GM12865 (cell line): ENCODE results near the gene POLR2E.

Source experiments
- DNase-seq: peaks from one replicate; pipeline ENCODE4 v3.0.0; 2010; ENCODE audit warnings: low read depth
- H3K4me3 ChIP-seq: 2 replicates; pipeline ENCODE4 v1.5.1; 2011; ENCODE audit warnings: mild to moderate bottlenecking, low read depth, low read length, control low read depth
- TF ChIP-seq, protein P1 (sequence below): IDR thresholded peaks from 2 replicates; pipeline ENCODE4 v1.5.1; 2011; ENCODE audit warnings: low read length, control low read depth, low read depth, inconsistent platforms; ENCODE audit not compliant: insufficient read depth; ENCODE audit errors: missing control alignments

Gene POLR2E

DNA sequence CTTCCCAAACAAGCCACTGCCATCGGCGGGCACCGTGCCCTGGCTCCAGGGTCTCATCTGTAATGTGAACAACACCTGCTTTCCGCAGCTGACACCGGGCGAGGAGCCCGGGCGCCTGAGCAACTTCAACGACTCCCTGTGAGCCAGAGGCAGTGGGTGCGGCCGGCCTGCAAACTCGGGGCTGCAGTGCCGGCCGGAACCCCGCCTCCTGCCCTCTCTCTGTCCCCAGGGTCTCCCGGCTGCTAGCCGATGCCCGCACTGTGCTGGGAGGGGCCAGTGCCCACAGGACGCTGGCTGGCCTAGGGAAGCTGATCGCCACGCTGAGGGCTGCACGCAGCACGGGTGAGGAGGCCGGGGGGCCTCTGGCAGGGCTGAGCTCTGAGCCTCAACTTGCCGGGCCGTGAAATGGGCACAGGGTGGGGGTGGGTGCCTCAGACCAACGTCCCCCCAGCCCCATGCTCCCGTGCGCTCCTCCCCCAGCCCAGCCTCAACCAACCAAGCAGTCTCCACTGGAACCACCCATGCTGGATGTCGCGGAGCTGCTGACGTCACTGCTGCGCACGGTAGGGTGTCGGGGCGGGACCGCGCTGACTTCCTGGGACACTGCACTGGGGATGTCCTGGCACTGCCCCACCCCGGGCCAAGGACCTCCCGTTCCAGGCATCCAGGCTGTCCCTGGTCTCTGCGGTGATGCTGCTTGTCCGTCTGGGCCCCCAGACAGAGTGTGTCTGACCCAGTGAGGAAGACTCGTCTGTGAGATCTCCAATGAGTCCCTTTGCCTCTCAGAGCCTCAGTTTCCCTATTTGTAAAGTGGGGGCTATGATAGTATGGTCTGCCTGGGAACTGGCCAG lies 53.1 kb downstream of the POLR2E start:
- TF ChIP-seq, protein P1, sequence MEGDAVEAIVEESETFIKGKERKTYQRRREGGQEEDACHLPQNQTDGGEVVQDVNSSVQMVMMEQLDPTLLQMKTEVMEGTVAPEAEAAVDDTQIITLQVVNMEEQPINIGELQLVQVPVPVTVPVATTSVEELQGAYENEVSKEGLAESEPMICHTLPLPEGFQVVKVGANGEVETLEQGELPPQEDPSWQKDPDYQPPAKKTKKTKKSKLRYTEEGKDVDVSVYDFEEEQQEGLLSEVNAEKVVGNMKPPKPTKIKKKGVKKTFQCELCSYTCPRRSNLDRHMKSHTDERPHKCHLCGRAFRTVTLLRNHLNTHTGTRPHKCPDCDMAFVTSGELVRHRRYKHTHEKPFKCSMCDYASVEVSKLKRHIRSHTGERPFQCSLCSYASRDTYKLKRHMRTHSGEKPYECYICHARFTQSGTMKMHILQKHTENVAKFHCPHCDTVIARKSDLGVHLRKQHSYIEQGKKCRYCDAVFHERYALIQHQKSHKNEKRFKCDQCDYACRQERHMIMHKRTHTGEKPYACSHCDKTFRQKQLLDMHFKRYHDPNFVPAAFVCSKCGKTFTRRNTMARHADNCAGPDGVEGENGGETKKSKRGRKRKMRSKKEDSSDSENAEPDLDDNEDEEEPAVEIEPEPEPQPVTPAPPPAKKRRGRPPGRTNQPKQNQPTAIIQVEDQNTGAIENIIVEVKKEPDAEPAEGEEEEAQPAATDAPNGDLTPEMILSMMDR = no peak
- DNase-seq = no peak
- no peak overlapping the region for H3K4me3 ChIP-seq

DNA sequence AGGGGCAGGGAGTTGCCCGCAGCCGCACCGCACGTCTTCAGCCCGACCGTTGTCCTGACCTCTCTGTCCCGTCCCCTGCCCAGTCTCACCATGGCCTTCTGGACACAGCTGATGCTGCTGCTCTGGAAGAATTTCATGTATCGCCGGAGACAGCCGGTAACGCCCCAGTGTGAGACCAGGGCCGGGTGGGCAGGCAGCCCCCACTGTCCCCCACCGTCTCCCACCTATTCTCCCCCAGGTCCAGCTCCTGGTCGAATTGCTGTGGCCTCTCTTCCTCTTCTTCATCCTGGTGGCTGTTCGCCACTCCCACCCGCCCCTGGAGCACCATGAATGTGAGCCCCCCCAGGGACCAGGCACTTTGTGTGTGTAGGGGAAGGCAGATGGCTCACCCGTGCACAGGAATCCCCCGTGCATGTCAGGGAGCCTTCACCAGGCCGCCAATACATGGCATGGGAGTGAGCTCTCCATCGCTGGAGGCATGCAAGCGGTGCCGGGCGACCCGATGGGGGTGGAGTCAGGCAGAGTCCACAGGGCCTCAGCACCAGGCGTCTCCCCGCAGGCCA lies 53.8 kb downstream of the POLR2E start:
- DNase-seq = no peak
- peak overlapping the region; percentile 73 for H3K4me3 ChIP-seq
- TF ChIP-seq, protein P1 = no peak

DNA sequence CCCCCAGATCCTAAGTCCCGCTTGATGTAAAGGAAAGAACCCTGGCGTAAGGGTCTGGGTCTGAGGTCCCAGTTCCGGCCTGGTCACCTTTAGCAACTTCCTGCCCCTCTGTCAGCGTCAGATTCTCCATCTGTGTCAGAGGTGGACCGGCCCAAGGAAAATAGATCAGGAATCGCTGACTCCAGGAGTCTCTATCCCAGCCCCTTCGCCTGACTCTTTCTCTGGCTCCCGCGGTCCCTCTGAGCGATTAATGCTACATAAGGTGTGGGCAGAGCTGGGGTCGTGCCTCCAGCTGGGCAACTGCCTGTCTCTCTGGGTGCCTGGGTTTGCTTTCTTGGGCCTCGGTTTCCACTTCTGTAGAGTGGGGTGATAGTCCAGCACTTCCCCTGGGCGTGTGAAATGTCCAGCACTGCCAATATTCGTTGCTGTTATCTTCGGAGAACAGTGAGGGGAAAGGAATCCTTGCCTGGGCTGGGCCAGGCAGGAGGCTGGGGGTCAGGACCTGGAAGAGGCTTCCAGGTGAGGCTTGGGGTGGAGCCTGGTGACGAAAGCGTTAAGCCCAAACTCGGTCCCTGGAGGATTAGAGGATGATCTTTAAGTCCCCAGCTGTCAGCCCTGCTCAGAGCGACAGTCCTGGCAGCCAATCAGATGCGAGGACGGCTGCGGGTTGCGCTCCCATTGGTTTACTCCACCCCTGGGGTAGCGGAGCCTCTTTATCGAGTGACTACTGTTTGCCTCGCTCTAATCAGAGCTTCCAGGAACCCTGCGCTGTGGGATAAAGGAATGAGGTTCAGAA lies 54.5 kb downstream of the POLR2E start:
- DNase-seq = peak; percentile 98
- TF ChIP-seq, protein P1 = no peak
- peak overlapping the region; percentile 73 for H3K4me3 ChIP-seq

DNA sequence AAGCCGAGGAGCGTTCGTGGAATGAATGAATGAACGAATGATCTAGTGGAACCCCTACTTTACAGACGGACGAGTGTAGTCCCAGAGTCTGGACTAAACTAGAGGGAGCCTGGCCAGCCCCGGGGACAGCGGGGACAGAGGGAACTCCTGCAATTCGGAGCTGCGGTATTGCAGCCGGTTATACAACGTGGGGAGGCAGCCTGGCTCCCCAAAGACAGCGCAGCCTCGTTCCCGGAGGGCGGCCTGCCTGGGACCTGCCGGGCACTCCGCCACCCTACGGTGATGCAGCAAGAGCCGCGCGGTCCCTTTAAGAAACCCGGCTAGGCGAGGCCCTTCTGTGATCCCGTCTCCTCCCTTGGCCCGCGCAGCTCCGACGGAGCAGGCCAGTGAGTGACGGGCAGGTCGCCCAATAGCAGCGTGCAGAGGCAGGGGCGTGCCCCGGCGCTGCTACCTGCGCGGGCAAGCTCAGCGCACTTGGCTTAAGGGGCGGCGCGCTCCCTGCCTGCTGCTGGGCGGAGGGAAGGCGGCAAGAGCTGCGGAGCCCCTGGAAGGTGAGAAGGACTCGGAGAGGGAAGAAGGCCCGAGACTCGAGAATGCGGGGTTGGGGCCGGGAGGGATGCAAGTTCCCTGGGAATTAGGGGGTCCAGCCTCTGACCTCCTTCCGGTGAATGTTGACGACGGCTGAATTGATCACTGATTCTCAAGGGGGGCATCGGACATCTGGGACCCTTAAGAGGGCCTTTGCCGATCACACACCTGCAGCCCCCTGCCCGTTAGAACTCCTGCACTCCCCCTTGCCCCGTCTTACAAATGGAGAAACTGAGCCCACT lies 55.3 kb downstream of the POLR2E start, which contains the start of gene ABCA7:
ABCA7 (plus strand) TSS at position 462 of the 830 bp plus-strand sequence. CDS start 1,255 bp downstream, outside the sequence.
- peak within 1 kb of the TSS; percentile 73 for H3K4me3 ChIP-seq
- TF ChIP-seq, protein P1 = no peak
- peak; percentile 100 for DNase-seq

DNA sequence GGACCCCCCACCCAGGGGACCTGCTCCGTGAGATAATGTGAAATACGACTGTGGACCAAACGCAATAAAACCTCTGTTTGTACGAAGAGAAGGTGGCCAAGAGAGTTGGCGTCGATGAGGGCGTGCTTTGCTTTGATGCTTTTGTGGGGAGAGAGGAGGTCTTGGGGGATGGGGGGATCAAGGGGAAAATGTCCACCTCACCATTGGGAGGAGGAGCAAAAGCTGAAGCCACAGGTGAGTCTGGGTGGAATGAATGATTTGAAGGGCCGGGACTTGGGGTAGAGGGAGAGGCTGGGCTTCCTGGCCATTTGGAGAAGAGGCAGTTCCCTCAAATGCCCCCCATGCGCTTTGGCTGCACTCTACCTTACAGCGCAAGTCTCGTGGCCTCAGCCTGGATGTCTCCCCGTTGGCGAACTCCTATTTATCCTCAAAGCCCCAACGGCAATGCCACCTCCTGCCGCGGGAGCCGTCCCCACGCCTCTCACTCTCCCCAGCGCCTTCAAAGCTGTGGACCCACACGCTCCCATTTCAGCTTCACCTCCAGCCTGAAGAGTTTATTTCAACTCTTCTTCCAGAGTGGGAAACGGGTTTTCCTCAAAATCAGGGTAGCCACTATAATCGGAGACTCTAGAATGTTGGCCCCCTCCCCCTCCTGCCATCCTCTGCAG lies 56.1 kb downstream of the POLR2E start:
- peak overlapping the region; percentile 4 for H3K4me3 ChIP-seq
- TF ChIP-seq, protein P1 = no peak
- DNase-seq = peak; percentile 46
